ENCODE measurements around the gene OSGIN1. TPM values are rescaled to one million over a fixed set of nuclear protein-coding genes. Genes with fewer than 3 reads are reported as not detected.

Gene OSGIN1
- total RNA-seq, 1 donor from 2014 or later: 2.4 TPM

GRCh38 chr16:83942074-83942473 is 11.0 kb upstream of the OSGIN1 start:
- Mint-ChIP-seq H3K36me3 (ENCODE audit: low read depth) (no peaks in the 10 kb centered on the region), H3K27me3 (ENCODE audit: low read depth) (no peaks in the 10 kb centered on the region), H3K4me3 (no peak overlapping the region), H3K27ac (ENCODE audit: unreplicated experiment) (no peak overlapping the region), H3K4me1 (peaks cover 20% of the 10 kb centered on the region), H3K9me3 (no peaks in the 10 kb centered on the region)
- no peak for DNase-seq (ENCODE audit: low read depth, low spot score)
- TF ChIP-seq CTCF (conservative IDR thresholded peaks at IDR 0.05): no peak

- Mint-ChIP-seq H3K9me3 (no peaks in the 10 kb centered on the region), H3K4me1 (peaks cover 20% of the 10 kb centered on the region), H3K27ac (ENCODE audit: unreplicated experiment) (no peak overlapping the region), H3K27me3 (ENCODE audit: low read depth) (no peaks in the 10 kb centered on the region), H3K4me3 (no peak overlapping the region), H3K36me3 (ENCODE audit: low read depth) (no peaks in the 10 kb centered on the region)
- TF ChIP-seq CTCF (conservative IDR thresholded peaks at IDR 0.05): no peak
- no peak for DNase-seq (ENCODE audit: low read depth, low spot score)
Observed at GRCh38 chr16:83942815-83943515, 10.1 kb upstream of the OSGIN1 start.

GRCh38 chr16:83943516-83944050 is 9.5 kb upstream of the OSGIN1 start:
- no peaks in the 10 kb centered on the region for H3K27me3 Mint-ChIP-seq (ENCODE audit: low read depth)

GRCh38 chr16:83945587-83945986 is 7.5 kb upstream of the OSGIN1 start:
- H3K27me3 Mint-ChIP-seq (ENCODE audit: low read depth): no peaks in the 10 kb centered on the region
- H3K27ac Mint-ChIP-seq (ENCODE audit: unreplicated experiment): no peak overlapping the region
- no peaks in the 10 kb centered on the region for H3K9me3 Mint-ChIP-seq
- no peak overlapping the region for H3K4me3 Mint-ChIP-seq
- DNase-seq (ENCODE audit: low read depth, low spot score): no peak
- TF ChIP-seq CTCF (conservative IDR thresholded peaks at IDR 0.05): no peak
- no peaks in the 10 kb centered on the region for H3K36me3 Mint-ChIP-seq (ENCODE audit: low read depth)
- peaks cover 10% of the 10 kb centered on the region for H3K4me1 Mint-ChIP-seq

More at GRCh38 chr16:83943516-83944050, 9.5 kb upstream of the OSGIN1 start:
- H3K9me3 Mint-ChIP-seq: no peaks in the 10 kb centered on the region
- no peak overlapping the region for H3K4me3 Mint-ChIP-seq
- TF ChIP-seq CTCF (conservative IDR thresholded peaks at IDR 0.05): no peak
- no peak overlapping the region for H3K27ac Mint-ChIP-seq (ENCODE audit: unreplicated experiment)
- peaks cover 20% of the 10 kb centered on the region for H3K4me1 Mint-ChIP-seq
- no peak for DNase-seq (ENCODE audit: low read depth, low spot score)
- no peaks in the 10 kb centered on the region for H3K36me3 Mint-ChIP-seq (ENCODE audit: low read depth)

GRCh38 chr16:83946154-83946780 is 6.8 kb upstream of the OSGIN1 start:
- H3K27ac Mint-ChIP-seq (ENCODE audit: unreplicated experiment): peak overlapping the region; percentile 93
- no peaks in the 10 kb centered on the region for H3K36me3 Mint-ChIP-seq (ENCODE audit: low read depth)

More at GRCh38 chr16:83946154-83946780, 6.8 kb upstream of the OSGIN1 start:
- Mint-ChIP-seq H3K4me3 (no peak overlapping the region), H3K4me1 (peaks cover 9% of the 10 kb centered on the region), H3K27me3 (ENCODE audit: low read depth) (no peaks in the 10 kb centered on the region), H3K9me3 (no peaks in the 10 kb centered on the region)
- TF ChIP-seq CTCF (conservative IDR thresholded peaks at IDR 0.05): no peak
- DNase-seq (ENCODE audit: low read depth, low spot score): no peak
